HG03103 (cell line): Measurements from ENCODE around the gene PVR.
"Not testable (repeated sequence)": the region's sequence is repeated elsewhere in the genome, so short reads cannot be mapped to it uniquely, and the experiment has no call there.

ENCODE experiments used
- ATAC-seq: cut with Tn5 transposase; IDR thresholded peaks from one replicate; pipeline ENCODE4 v1.9.1; 2021; ENCODE audit warnings: low read depth; ENCODE audit not compliant: unreplicated experiment

The PVR gene

GRCh38 chr19:44617110-44617880 lies 26.4 kb upstream of the PVR start:
- ATAC-seq: no peak

DNA sequence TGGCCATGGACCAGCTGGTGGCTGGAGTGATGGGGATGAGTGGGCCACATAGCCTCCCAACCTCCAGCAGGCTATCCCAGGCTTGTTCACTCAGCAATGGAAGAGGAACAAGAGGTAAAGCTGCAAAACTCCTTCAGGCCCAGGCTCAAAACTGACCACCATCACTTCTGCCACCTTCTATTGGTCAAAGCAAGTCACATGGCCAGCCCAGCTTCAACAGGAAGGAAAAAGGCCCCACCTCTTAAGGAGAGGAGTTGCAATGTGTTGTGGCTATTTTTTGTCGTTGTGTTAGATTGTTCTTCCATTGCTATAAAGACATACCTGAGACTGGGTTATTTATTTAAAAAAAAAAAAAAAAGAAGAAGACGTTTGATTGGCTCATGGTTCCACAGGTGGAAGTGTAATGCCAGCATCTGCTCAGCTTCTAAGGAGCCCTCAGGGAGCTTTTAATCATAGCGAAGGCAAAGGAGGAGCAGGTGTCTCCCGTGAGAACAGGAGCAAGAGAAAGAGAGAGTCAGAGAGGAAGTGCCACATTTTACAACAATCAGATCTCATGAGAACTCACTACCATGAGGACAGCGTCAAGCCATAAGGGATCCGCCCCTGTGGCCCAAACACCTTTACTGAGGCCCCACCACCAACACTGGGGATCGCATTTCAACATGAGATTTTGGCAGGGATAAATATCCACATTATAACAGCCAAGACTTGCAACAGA lies 24.9 kb upstream of the PVR start:
- ATAC-seq: no peak

GRCh38 chr19:44620667-44621066 lies 23.0 kb upstream of the PVR start:
- ATAC-seq: no peak

DNA sequence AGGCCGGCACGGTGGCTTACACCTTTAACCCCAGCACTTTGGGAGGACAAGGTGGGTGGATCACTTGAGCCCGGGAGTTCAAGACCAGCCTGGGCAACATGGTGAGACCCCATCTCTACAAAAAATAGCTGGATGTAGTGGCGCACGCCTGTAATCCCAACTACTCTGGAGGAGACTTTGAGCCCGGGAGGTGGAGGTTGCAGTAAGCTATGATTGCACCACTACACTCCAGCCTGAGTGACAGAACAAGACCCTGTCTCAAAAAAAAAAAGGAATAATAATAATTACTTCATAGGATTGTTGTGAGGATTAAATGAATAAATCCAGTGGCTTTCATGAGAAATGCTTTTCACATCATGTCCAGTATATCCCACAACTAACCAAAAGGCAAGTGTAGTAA lies 22.3 kb upstream of the PVR start:
- no peak for ATAC-seq

DNA sequence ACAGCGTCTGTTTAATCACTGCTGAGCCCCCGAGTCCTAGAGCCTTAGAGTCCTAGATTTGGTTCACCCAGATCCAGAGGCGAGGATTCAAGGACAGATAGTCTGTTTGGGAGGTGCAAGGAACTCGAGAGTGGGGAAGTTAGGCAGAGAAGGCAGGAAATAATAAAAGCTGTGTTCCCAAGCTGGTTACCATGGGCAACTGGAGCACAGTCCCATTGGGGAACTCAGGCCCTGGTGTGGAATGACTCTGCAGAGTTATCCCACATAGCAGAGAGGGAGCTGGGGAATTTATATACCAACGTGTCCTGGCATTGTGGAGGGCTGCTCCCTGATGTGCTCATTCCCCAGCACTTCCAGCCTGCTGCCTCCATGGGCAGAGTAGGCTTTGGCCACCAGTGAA lies 20.6 kb upstream of the PVR start:
- ATAC-seq: no peak

DNA sequence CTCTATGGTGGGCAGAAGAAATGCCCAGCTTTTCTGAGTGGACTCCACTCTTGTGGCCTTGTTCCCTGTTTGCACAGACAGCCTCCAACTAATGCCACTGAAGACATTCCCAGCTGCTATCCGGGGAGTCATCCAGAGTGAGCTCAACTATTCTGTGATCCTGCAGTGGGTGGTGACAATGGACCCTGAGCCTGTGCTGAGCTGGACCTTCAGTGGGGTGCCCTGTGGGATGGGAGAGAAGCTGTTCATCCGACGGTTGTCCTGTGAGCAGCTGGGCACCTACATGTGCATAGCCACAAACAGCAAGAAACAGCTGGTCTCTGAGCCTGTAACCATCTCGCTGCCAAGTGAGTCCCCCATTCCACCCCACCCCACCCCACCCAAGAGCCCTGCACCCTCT lies 20.1 kb upstream of the PVR start:
- no peak for ATAC-seq

GRCh38 chr19:44624840-44625354 lies 18.8 kb upstream of the PVR start:
- no peak for ATAC-seq

GRCh38 chr19:44625637-44626036 lies 18.1 kb upstream of the PVR start:
- not testable (repeated sequence) for ATAC-seq

DNA sequence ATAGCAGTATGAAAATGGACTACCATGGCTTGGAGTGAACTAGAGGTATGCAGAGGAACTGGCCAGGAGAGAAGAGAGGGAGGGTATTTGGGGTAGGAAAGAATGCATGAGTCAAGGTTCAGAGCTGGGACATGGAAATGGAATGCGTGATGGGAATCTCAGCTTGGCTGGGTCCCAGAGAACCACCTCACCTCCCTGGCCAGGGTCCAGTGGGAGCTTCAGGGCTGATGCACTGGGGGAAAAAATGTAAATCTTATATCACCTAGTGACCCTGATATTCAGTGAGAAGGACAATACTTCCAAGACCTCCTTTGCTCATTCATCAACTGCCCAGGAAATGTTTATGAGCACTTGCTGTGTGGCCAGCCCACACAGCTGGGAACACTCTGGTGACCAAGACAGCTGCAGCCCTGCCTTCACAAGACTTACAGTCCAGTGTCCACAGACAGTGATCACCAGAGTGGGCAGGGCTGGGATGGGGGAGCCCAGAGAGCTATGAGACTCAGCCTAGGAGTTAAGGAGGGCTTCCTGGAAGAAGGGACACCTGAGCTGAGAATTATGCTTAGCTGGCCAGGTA lies 17.6 kb upstream of the PVR start:
- no peak for ATAC-seq

- no peak for ATAC-seq
These were observed 16.1 kb upstream of the PVR start for GRCh38 chr19:44627631-44628030.

GRCh38 chr19:44628793-44629192 lies 14.9 kb upstream of the PVR start:
- no peak for ATAC-seq

GRCh38 chr19:44631611-44632010 lies 12.1 kb upstream of the PVR start:
- ATAC-seq: not testable (repeated sequence)

DNA sequence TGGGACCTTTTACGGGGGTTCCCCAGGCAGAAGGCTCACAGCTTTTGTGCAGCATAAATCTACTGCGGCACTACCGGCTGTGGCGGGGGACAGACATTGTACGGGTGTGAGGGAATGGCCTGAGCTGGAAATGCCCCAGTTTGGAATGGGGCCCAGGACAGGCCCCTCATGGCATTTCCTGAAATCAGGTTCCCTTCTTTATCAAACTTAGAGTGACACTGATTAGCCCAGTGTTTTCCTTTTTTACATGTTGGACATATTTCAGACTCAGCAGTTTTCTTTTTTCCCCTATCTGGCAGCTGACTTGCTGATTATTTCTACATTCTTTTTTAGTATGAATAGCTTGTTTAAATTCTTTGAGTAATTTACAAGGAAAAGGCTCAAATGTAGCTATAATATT lies 9.7 kb upstream of the PVR start:
- ATAC-seq: not testable (repeated sequence)

- no peak for ATAC-seq
These were observed 8.9 kb upstream of the PVR start for GRCh38 chr19:44634785-44635184.

GRCh38 chr19:44635581-44636438 lies 7.9 kb upstream of the PVR start:
- no peak for ATAC-seq

DNA sequence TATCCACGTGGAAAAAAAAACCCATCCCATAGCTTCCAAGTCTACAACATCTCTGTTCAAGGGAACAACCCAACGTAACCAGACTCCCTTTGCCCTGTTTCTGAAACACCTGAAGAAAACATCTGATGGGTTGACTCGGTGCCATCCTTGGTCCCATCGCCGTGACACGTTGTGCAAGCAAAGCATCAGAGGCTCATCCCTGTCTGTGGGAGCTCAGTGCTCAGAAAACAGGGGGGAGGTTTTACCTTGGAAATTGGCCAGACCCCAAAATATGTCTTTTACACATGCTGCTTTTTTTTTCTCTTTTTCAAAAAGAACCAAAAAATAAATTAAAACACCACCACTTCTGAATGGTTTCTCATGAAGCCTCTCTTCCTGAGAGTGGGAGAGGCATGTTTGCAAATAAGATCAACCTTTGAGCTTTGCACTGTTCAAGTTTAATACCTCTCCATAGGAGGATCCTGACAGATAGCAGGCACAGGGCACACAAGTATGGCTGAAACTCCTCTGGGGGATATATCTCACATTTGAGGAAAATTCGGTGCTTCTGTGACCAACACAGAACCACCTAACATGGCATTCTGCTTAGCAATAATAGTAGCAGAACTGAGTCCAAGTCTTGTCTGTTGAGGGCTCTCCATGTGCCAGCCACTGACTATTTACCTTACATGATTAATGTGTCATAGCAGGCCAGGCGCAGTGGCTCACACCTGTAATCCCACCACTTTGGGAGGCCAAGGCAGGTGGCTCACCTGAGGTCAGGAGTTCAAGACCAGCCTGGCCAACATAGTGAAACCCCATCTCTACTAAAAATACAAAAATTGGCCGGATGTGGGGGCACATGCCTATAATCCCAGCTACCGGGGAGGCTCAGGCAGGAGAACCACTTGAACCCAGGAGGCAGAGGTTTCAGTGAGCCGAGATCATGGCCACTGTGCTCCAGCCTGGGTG lies 7.0 kb upstream of the PVR start:
- ATAC-seq: no peak

- no peak for ATAC-seq
These were observed 6.3 kb upstream of the PVR start for GRCh38 chr19:44637390-44637764.

GRCh38 chr19:44640518-44640917 lies 3.2 kb upstream of the PVR start:
- ATAC-seq: no peak

GRCh38 chr19:44641501-44642265 lies 2.0 kb upstream of the PVR start:
- no peak for ATAC-seq
